ENCODE measurements around the gene SNX8.

The SNX8 gene

GRCh38 chr7:2204446-2204845 lies 109.8 kb downstream of the SNX8 start:
- no peak overlapping the region for H2AFZ ChIP-seq (ENCODE audit: low read depth)
- H3K27ac ChIP-seq = no peak overlapping the region
- TF ChIP-seq CTCF (conservative IDR thresholded peaks at IDR 0.05; ENCODE audit: low read depth, low read length) = no peak
- H3K36me3 ChIP-seq (ENCODE audit: insufficient read depth) = peaks cover 3% of the 10 kb centered on the region; the same call in 1 of the 2 replicates
- H3K4me2 ChIP-seq = no peak overlapping the region
- H3K27me3 ChIP-seq (ENCODE audit: insufficient read depth, low read depth) = no peaks in the 10 kb centered on the region
- no peaks in the 10 kb centered on the region for H4K20me1 ChIP-seq (ENCODE audit: insufficient read depth)
- H3K79me2 ChIP-seq (ENCODE audit: insufficient read depth, low read depth) = no peaks in the 10 kb centered on the region
- H3K9ac ChIP-seq = no peak overlapping the region
- no peak overlapping the region for H3K4me3 ChIP-seq (IDR thresholded peaks at IDR 0.05; ENCODE audit: insufficient read depth, low read depth, low read length)
- no peaks in the 10 kb centered on the region for H3K4me1 ChIP-seq (ENCODE audit: low read depth, poor library complexity, severe bottlenecking)

DNA sequence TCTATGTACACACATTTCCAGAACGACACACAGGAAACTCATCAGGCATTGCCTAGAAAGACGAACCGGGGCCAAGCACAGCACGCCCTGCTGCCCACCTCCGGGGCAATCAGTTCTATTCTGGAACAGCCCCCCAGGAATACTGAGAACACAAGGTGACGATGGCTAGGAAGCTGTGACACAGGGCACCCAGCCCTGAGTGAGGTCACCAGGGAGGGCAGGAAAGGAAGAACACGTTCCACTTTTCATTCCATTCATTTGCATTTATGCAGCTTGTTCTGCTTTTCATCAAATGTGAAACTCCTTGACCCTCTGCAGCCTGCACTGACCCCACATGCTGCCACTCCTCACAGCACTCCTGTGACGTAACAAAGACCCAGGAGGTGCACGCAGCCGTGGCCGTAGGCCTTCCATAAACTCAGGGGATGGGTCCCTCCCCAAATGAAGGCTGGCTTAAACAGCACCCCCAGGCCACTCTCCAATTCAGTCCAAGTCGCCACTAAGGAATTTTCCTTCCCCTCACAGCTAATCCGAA lies 110.4 kb downstream of the SNX8 start:
- Histone ChIP-seq H3K4me1 (ENCODE audit: low read depth, poor library complexity, severe bottlenecking) (no peaks in the 10 kb centered on the region), H3K4me2 (no peak overlapping the region)
- no peak for TF ChIP-seq CTCF (conservative IDR thresholded peaks at IDR 0.05; ENCODE audit: low read depth, low read length)

DNA sequence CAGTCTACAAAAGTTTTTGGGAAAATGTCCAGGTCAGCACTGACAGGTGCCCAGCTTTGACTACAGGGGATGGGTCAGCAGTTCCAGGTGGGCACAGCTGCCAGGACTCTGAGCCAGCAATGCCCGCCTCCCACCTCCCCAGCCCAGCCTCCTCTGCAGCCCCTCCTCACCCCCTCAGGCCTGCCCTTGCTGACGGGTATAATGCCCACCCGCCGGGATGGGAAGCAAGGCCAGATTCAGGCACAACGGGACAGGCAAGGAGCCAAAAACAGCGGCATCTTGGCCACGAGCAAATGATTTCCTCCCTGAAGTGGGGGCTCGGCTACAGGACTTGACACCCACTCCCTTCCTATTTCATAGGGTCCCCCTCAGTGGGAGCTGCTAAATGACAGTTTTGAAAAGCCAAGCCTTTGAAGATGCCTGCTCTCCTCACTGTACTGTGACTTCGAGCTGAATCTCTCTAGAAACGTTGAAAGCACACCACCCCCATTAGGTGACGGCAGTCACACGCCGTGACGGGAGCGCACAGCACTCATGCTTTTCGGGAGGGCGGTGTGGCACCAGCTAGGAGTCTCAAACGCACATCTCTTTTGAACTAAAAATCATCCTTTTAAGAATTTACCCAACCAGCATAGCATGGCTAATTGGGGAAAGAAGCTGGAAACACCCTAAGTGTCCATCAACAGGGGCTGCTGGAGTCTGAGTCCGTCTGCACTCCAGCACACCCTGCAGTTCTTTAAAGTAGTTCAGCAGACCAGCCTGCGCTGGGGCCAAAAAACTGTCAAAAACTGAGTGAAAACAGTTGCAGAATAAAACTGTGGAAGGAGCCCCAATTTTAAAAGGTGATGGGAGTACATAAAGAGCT lies 111.1 kb downstream of the SNX8 start:
- no peaks in the 10 kb centered on the region for H3K4me1 ChIP-seq (ENCODE audit: low read depth, poor library complexity, severe bottlenecking)
- H2AFZ ChIP-seq (ENCODE audit: low read depth) = no peak overlapping the region
- H3K27me3 ChIP-seq (ENCODE audit: insufficient read depth, low read depth) = no peaks in the 10 kb centered on the region
- no peak overlapping the region for H3K4me2 ChIP-seq
- no peaks in the 10 kb centered on the region for H4K20me1 ChIP-seq (ENCODE audit: insufficient read depth)
- H3K36me3 ChIP-seq (ENCODE audit: insufficient read depth) = peaks cover 3% of the 10 kb centered on the region; the same call in 1 of the 2 replicates
- H3K9ac ChIP-seq = no peak overlapping the region
- no peaks in the 10 kb centered on the region for H3K79me2 ChIP-seq (ENCODE audit: insufficient read depth, low read depth)
- no peak for TF ChIP-seq CTCF (conservative IDR thresholded peaks at IDR 0.05; ENCODE audit: low read depth, low read length)
- no peak overlapping the region for H3K27ac ChIP-seq
- no peak overlapping the region for H3K4me3 ChIP-seq (IDR thresholded peaks at IDR 0.05; ENCODE audit: insufficient read depth, low read depth, low read length)

More for the DNA sequence above, 110.4 kb downstream of the SNX8 start:
- Histone ChIP-seq H3K9ac (no peak overlapping the region), H3K36me3 (ENCODE audit: insufficient read depth) (peaks cover 3% of the 10 kb centered on the region; the same call in 1 of the 2 replicates), H4K20me1 (ENCODE audit: insufficient read depth) (no peaks in the 10 kb centered on the region), H2AFZ (ENCODE audit: low read depth) (no peak overlapping the region), H3K27me3 (ENCODE audit: insufficient read depth, low read depth) (no peaks in the 10 kb centered on the region), H3K4me3 (IDR thresholded peaks at IDR 0.05; ENCODE audit: insufficient read depth, low read depth, low read length) (no peak overlapping the region), H3K27ac (no peak overlapping the region), H3K79me2 (ENCODE audit: insufficient read depth, low read depth) (no peaks in the 10 kb centered on the region)

DNA sequence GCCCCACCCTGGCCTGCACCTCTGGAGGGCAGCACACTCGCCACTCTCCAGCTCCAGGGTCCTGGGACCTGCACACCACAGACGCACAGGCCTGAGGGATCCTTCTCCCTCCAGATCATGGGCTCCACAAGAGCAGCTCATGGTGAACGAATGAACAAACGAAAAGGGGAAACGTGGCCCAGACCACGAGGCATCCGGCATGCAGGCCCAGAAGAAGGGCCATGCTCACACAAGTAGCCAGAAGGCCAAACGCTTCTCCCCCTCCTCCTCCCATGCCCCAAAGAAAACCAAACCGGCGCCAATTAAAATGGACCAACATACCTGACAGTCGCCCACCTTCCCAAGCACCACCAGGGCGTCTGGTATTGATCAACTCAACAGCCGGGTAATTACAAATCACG lies 111.9 kb downstream of the SNX8 start:
- Histone ChIP-seq H2AFZ (ENCODE audit: low read depth) (no peak overlapping the region), H3K36me3 (ENCODE audit: insufficient read depth) (peaks cover 3% of the 10 kb centered on the region; the same call in 1 of the 2 replicates), H3K79me2 (ENCODE audit: insufficient read depth, low read depth) (no peaks in the 10 kb centered on the region), H3K9ac (no peak overlapping the region), H3K27me3 (ENCODE audit: insufficient read depth, low read depth) (no peaks in the 10 kb centered on the region), H3K4me2 (no peak overlapping the region), H4K20me1 (ENCODE audit: insufficient read depth) (no peaks in the 10 kb centered on the region), H3K27ac (no peak overlapping the region), H3K4me1 (ENCODE audit: low read depth, poor library complexity, severe bottlenecking) (no peaks in the 10 kb centered on the region), H3K4me3 (IDR thresholded peaks at IDR 0.05; ENCODE audit: insufficient read depth, low read depth, low read length) (no peak overlapping the region)
- no peak for TF ChIP-seq CTCF (conservative IDR thresholded peaks at IDR 0.05; ENCODE audit: low read depth, low read length)

Measured in KMS-11 (cell line).